WTC11 (cell line): Measurements from ENCODE around the gene SLC7A14. TPM values are rescaled to one million over a fixed set of nuclear protein-coding genes. Genes with fewer than 3 reads are reported as not detected.

ENCODE experiments used
- ATAC-seq: fragments of 200-7000 bp; cut with Tn5 transposase; 2 replicates; pipeline ENCODE4 v1.10.0; 2021; ENCODE audit warnings: mild to moderate bottlenecking, moderate library complexity
- CTCF ChIA-PET: fragments of 300-600 bp; sonication (Branson Sonifier 250); formaldehyde crosslinking; loops from one replicate; lab custom pipeline; 2021; ENCODE audit warnings: antibody characterized with exemption; lab: Charles Lee
- POLR2A ChIA-PET: fragments of 350-600 bp; sonication (Branson Sonifier 250); formaldehyde crosslinking; loops from one replicate; lab custom pipeline; 2021; ENCODE audit warnings: antibody characterized with exemption; lab: Charles Lee
- DNase-seq: peaks from one replicate; pipeline ENCODE4 v3.0.0; 2021; ENCODE audit warnings: low spot score
- H3K27ac Mint-ChIP-seq: 2 replicates; pipeline ENCODE4 v1.8.0; 2021; ENCODE audit warnings: mixed read lengths
- H3K27me3 Mint-ChIP-seq: 2 replicates; pipeline ENCODE4 v1.8.0; 2021; ENCODE audit warnings: low read depth, mild to moderate bottlenecking, moderate library complexity, mixed read lengths
- H3K36me3 Mint-ChIP-seq: 2 replicates; pipeline ENCODE4 v1.8.0; 2021; ENCODE audit warnings: mixed read lengths
- H3K4me1 Mint-ChIP-seq: 2 replicates; pipeline ENCODE4 v1.8.0; 2022; ENCODE audit warnings: mixed read lengths
- H3K4me3 Mint-ChIP-seq: 2 replicates; pipeline ENCODE4 v1.8.0; 2021; ENCODE audit warnings: mild to moderate bottlenecking, moderate library complexity, mixed read lengths
- H3K9me3 Mint-ChIP-seq: 2 replicates; pipeline ENCODE4 v1.8.0; 2021; ENCODE audit warnings: mixed read lengths
- ARID4B ChIP-seq: sonication (generic); formaldehyde crosslinking; IDR thresholded peaks from 2 replicates; pipeline ENCODE4 v1.8.0; 2023; ENCODE audit warnings: missing genetic modification reagents, mild to moderate bottlenecking, borderline replicate concordance
- CREM ChIP-seq: sonication (generic); formaldehyde crosslinking; IDR thresholded peaks from 2 replicates; pipeline ENCODE4 v1.8.1; 2022; ENCODE audit warnings: mild to moderate bottlenecking, missing genetic modification reagents, moderate library complexity
- FOXP4 ChIP-seq: sonication (generic); formaldehyde crosslinking; IDR thresholded peaks from 2 replicates; pipeline ENCODE4 v1.8.0; 2022; ENCODE audit warnings: mild to moderate bottlenecking, missing genetic modification reagents
- GABPB1 ChIP-seq: sonication (generic); formaldehyde crosslinking; IDR thresholded peaks from 2 replicates; pipeline ENCODE4 v1.8.1; 2023; ENCODE audit warnings: mild to moderate bottlenecking, missing genetic modification reagents
- GRHL2 ChIP-seq: fragments of 250-450 bp; sonication (Bioruptor Pico); IDR thresholded peaks from 2 replicates; pipeline ENCODE4 v1.8.0; 2022; ENCODE audit warnings: mild to moderate bottlenecking, moderate library complexity; ENCODE audit not compliant: insufficient replicate concordance, severe bottlenecking
- NR1H2 ChIP-seq: sonication (generic); formaldehyde crosslinking; IDR thresholded peaks from 2 replicates; pipeline ENCODE4 v1.9.0; 2021; ENCODE audit warnings: mild to moderate bottlenecking, moderate library complexity, missing genetic modification reagents
- TEAD1 ChIP-seq: sonication (generic); formaldehyde crosslinking; IDR thresholded peaks from 2 replicates; pipeline ENCODE4 v1.8.0; 2022; ENCODE audit warnings: mild to moderate bottlenecking, missing genetic modification reagents
- ZBTB43 ChIP-seq: sonication (generic); formaldehyde crosslinking; IDR thresholded peaks from 2 replicates; pipeline ENCODE4 v1.8.1; 2023; ENCODE audit warnings: mild to moderate bottlenecking, missing genetic modification reagents
- ZNF219 ChIP-seq: sonication (generic); formaldehyde crosslinking; IDR thresholded peaks from 2 replicates; pipeline ENCODE4 v1.8.0; 2023; ENCODE audit warnings: missing genetic modification reagents, mild to moderate bottlenecking, borderline replicate concordance
- ZNF317 ChIP-seq: sonication (generic); formaldehyde crosslinking; IDR thresholded peaks from 2 replicates; pipeline ENCODE4 v1.8.1; 2023; ENCODE audit warnings: low read depth, mild to moderate bottlenecking, moderate library complexity, missing genetic modification reagents, borderline replicate concordance
- ZNF396 ChIP-seq: fragments of 250-450 bp; sonication (Bioruptor Pico); IDR thresholded peaks from 2 replicates; pipeline ENCODE4 v1.8.0; 2021; ENCODE audit warnings: mild to moderate bottlenecking, moderate library complexity, borderline replicate concordance
- total RNA-seq: library from RNA; stranded (reverse); gene quantifications from 3 replicates; pipeline ENCODE4 v1.2.3, GENCODE V29; 2021
- TF ChIP-seq, protein P1 (sequence below): fragments of 250-450 bp; sonication (Bioruptor Pico); IDR thresholded peaks from 2 replicates; pipeline ENCODE4 v1.8.0; 2021; ENCODE audit warnings: mild to moderate bottlenecking
- TF ChIP-seq, protein P2 (sequence below): fragments of 200-600 bp; IDR thresholded peaks from 2 replicates; pipeline ENCODE4 v1.8.0; 2022; ENCODE audit warnings: antibody characterized with exemption

The SLC7A14 gene
- total RNA-seq, 1 experiment from 2014 or later, result 0.68 TPM

DNA sequence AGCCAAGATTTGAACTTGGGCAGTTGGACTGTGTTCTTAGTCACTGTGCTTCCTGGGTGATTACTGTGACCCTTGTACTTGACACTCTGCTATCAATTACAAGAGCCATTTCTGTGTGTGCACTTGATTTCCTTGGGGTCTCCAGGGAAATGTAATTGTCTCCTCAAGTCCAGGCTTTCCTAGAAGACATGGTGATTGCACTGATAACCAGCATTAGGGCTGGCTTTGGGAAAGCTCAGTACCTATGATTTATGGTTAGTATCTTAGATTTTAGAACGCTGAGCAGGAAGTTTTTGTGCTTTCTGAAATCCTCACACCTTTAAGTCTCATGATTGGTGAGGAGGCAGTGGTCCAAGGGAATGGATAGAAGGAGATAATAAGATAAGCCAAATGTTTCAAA lies 168.8 kb downstream of the SLC7A14 start:
- Mint-ChIP-seq H3K4me3 (no peak overlapping the region), H3K27me3 (peaks cover 52% of the 10 kb centered on the region), H3K4me1 (peaks cover 30% of the 10 kb centered on the region), H3K36me3 (no peaks in the 10 kb centered on the region), H3K9me3 (no peaks in the 10 kb centered on the region), H3K27ac (no peak overlapping the region)
- no peak for DNase-seq
- TF ChIP-seq, protein P1, sequence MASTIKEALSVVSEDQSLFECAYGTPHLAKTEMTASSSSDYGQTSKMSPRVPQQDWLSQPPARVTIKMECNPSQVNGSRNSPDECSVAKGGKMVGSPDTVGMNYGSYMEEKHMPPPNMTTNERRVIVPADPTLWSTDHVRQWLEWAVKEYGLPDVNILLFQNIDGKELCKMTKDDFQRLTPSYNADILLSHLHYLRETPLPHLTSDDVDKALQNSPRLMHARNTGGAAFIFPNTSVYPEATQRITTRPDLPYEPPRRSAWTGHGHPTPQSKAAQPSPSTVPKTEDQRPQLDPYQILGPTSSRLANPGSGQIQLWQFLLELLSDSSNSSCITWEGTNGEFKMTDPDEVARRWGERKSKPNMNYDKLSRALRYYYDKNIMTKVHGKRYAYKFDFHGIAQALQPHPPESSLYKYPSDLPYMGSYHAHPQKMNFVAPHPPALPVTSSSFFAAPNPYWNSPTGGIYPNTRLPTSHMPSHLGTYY, result no peak
- ChIA-PET CTCF (interaction anchor here (1.3 kb wide), 1 partner anchor 83 kb away, joined by 3 read pairs; no protein-coding TSS in a partner anchor), POLR2A (no interaction called here)
- no peak for ATAC-seq

DNA sequence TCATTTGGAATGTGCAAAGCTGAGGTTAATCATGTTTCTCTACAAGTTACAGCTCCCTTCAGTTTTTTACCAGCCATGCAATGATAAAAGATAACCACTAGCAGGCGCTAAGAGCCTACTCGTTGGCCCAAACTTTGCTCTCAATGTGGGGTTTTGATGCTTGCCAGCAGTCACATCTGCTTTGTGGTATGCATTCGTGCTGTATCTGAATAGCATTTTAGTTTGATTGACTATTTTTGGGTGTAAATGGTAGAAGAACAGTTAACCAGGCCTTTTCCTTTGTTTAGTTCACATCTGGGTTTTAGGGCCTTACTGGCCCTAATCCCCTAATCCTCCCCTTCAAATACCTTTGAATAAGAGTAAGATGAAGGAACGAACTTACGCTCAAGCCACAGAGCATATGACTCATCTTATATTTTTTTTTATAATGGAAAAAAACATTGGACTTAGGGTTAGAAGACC lies 171.6 kb downstream of the SLC7A14 start:
- Mint-ChIP-seq H3K4me1 (peaks cover 15% of the 10 kb centered on the region), H3K27ac (no peak overlapping the region), H3K9me3 (no peaks in the 10 kb centered on the region), H3K36me3 (no peaks in the 10 kb centered on the region), H3K4me3 (no peak overlapping the region), H3K27me3 (peaks cover 30% of the 10 kb centered on the region)
- TF ChIP-seq, protein P2, sequence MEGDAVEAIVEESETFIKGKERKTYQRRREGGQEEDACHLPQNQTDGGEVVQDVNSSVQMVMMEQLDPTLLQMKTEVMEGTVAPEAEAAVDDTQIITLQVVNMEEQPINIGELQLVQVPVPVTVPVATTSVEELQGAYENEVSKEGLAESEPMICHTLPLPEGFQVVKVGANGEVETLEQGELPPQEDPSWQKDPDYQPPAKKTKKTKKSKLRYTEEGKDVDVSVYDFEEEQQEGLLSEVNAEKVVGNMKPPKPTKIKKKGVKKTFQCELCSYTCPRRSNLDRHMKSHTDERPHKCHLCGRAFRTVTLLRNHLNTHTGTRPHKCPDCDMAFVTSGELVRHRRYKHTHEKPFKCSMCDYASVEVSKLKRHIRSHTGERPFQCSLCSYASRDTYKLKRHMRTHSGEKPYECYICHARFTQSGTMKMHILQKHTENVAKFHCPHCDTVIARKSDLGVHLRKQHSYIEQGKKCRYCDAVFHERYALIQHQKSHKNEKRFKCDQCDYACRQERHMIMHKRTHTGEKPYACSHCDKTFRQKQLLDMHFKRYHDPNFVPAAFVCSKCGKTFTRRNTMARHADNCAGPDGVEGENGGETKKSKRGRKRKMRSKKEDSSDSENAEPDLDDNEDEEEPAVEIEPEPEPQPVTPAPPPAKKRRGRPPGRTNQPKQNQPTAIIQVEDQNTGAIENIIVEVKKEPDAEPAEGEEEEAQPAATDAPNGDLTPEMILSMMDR, result peak; percentile 87
- TF ChIP-seq ZBTB43 (CRISPR knock-in tag) (no peak), GRHL2 (CRISPR knock-in tag) (no peak)
- DNase-seq (peak; percentile 41), ATAC-seq (peak; percentile 42)
- ChIA-PET CTCF (interaction anchor here (0.6 to 5.0 kb wide), 86 partner anchors 10 to 646 kb away, joined by 3 to 138 read pairs (median 4); partner anchors contain the start of genes ACTRT3, RPL22L1, SKIL and SLC7A14), POLR2A (no interaction called here)

GRCh38 chr3:170413291-170413690 lies 172.6 kb downstream of the SLC7A14 start:
- DNase-seq (no peak), ATAC-seq (no peak)
- no peak overlapping the region for H3K4me3 Mint-ChIP-seq
- H3K36me3 Mint-ChIP-seq, result no peaks in the 10 kb centered on the region
- peaks cover 22% of the 10 kb centered on the region for H3K27me3 Mint-ChIP-seq
- H3K4me1 Mint-ChIP-seq, result peaks cover 14% of the 10 kb centered on the region
- CTCF ChIA-PET, result interaction anchor here (0.7 to 5.0 kb wide), 52 partner anchors 9 to 457 kb away, joined by 3 to 138 read pairs (median 5); partner anchors contain the start of genes RPL22L1 and SLC7A14
- POLR2A ChIA-PET, result no interaction called here
- no peak overlapping the region for H3K27ac Mint-ChIP-seq
- TF ChIP-seq ZNF396 (CRISPR knock-in tag), result no peak
- TF ChIP-seq ARID4B (CRISPR knock-in tag), result no peak
- TF ChIP-seq ZNF317 (CRISPR knock-in tag), result no peak
- no peak for TF ChIP-seq GABPB1
- TF ChIP-seq, protein P2, result no peak
- no peak for TF ChIP-seq TEAD1
- no peak for TF ChIP-seq ZNF219 (CRISPR knock-in tag)
- no peak for TF ChIP-seq NR1H2
- no peak for TF ChIP-seq FOXP4
- TF ChIP-seq CREM (CRISPR knock-in tag), result no peak
- no peaks in the 10 kb centered on the region for H3K9me3 Mint-ChIP-seq
